Kidney epithelial cell (primary cell): ENCODE data around the gene PRKCB. TPM values are rescaled to one million over a fixed set of nuclear protein-coding genes. Genes with fewer than 3 reads are reported as not detected.

ENCODE experiments used
- DNase-seq: peaks from one replicate; pipeline ENCODE4 v3.0.0-alpha.2; 2010; ENCODE audit warnings: low read depth
- H3K27me3 ChIP-seq: 2 replicates; pipeline ENCODE4 v1.6.0; 2011; ENCODE audit warnings: low read length; ENCODE audit not compliant: control insufficient read depth, insufficient read depth
- H3K36me3 ChIP-seq: 2 replicates; pipeline ENCODE4 v1.5.1; 2011; ENCODE audit warnings: low read length; ENCODE audit not compliant: control insufficient read depth, insufficient read depth
- H3K4me3 ChIP-seq: 2 replicates; pipeline ENCODE4 v1.5.1; 2011; ENCODE audit warnings: low read depth, mild to moderate bottlenecking, control low read depth, low read length
- total RNA-seq: library from RNA; depleted of rRNA; stranded (reverse); fragments of >200 nt; gene quantifications from 2 replicates; pipeline ENCODE4 v1.2.3, GENCODE V29; 2015
- TF ChIP-seq, protein P1 (sequence below): IDR thresholded peaks from 2 replicates; pipeline ENCODE4 v1.5.1; 2011; ENCODE audit warnings: mild to moderate bottlenecking, moderate library complexity, low read length, control low read depth, inconsistent platforms; ENCODE audit not compliant: insufficient read depth, poor library complexity, severe bottlenecking

The PRKCB gene
- total RNA-seq, 1 donor from 2014 or later, result 7.1 TPM

DNA sequence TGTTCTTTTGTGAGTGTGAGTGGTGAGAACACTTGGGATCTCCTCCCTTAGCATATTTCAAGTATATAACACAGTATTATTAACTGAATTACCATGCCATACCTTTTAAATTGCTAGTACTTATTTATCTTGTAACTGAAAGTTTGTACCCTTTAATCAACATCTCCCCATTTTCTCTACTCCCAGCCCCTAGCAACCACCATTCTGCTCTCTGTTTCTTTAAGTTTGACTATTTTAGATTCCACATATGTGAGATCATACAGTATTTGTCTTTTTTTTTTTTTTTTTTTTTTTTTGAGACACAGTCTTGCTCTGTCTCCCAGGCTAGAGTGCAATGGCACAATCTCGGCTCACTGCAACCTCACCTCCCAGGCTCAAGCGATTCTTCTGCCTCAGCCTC is 302.8 kb downstream of the PRKCB start:
- TF ChIP-seq, protein P1, sequence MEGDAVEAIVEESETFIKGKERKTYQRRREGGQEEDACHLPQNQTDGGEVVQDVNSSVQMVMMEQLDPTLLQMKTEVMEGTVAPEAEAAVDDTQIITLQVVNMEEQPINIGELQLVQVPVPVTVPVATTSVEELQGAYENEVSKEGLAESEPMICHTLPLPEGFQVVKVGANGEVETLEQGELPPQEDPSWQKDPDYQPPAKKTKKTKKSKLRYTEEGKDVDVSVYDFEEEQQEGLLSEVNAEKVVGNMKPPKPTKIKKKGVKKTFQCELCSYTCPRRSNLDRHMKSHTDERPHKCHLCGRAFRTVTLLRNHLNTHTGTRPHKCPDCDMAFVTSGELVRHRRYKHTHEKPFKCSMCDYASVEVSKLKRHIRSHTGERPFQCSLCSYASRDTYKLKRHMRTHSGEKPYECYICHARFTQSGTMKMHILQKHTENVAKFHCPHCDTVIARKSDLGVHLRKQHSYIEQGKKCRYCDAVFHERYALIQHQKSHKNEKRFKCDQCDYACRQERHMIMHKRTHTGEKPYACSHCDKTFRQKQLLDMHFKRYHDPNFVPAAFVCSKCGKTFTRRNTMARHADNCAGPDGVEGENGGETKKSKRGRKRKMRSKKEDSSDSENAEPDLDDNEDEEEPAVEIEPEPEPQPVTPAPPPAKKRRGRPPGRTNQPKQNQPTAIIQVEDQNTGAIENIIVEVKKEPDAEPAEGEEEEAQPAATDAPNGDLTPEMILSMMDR, result no peak
- H3K36me3 ChIP-seq, result no peaks in the 10 kb centered on the region

DNA sequence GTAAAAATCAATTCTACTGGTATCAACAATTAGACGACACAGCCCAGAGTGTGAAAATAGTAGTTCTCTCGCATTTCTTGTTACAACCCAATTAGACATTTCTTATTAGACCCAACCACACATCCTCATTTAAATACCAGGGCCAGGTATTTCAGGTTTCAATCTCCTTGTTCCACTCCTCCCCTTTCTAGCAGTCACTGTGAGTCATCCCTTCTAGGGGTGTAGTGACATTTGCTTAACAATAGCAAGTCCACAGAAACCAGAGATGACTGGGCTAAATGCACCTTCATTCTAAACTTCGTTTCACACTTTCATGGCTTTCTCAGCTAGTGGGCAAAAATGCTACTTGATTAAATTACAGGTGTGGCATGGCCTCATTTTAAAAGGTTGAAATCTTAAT is 303.5 kb downstream of the PRKCB start:
- DNase-seq, result no peak
- TF ChIP-seq, protein P1, result no peak
- no peaks in the 10 kb centered on the region for H3K36me3 ChIP-seq
- H3K27me3 ChIP-seq, result no peaks in the 10 kb centered on the region
- no peak overlapping the region for H3K4me3 ChIP-seq

More for the DNA sequence above, 302.8 kb downstream of the PRKCB start:
- no peak for DNase-seq
- no peak overlapping the region for H3K4me3 ChIP-seq
- no peaks in the 10 kb centered on the region for H3K27me3 ChIP-seq

DNA sequence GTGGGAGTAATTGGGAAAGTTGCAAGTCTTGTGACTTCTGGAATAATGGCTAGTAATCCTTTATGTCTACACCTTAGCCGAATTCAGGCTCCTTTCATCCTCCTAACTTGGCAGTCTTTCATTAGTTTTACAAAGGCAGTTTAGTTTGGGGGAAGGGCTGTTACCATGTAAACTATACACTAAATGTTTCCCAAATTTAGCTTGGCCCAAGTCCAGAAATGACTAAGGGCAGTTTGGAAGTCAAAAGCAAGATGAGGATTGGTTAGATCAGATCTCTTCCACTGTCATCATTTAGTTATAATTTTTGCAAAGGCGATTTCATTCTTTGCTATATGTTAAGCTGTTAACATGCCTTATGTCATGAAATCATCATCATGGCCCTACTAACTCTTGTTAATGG is 304.9 kb downstream of the PRKCB start:
- no peak for DNase-seq
- Histone ChIP-seq H3K36me3 (no peaks in the 10 kb centered on the region), H3K4me3 (no peak overlapping the region), H3K27me3 (no peaks in the 10 kb centered on the region)
- TF ChIP-seq, protein P1, result no peak

DNA sequence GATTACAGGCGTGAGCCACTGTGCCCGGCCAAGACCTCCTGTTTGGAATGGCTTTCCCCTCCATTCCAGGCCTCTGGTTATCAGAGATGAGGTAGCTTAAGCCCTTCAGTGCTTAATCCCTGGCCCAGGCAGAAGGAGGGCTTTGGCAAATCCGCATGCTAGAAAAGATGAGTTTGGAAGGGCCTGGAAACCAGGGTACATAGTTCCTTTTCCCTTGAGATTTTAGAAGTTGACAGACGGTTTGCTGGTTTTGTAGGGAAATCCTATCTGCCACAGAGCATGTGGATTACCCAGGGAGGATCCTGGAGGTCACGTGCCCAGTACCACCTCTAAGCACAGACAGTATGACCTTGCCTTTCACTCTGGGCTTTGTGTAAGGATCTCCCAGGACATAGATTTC is 305.7 kb downstream of the PRKCB start:
- Histone ChIP-seq H3K4me3 (no peak overlapping the region), H3K27me3 (no peaks in the 10 kb centered on the region), H3K36me3 (no peaks in the 10 kb centered on the region)
- TF ChIP-seq, protein P1, result no peak
- no peak for DNase-seq

DNA sequence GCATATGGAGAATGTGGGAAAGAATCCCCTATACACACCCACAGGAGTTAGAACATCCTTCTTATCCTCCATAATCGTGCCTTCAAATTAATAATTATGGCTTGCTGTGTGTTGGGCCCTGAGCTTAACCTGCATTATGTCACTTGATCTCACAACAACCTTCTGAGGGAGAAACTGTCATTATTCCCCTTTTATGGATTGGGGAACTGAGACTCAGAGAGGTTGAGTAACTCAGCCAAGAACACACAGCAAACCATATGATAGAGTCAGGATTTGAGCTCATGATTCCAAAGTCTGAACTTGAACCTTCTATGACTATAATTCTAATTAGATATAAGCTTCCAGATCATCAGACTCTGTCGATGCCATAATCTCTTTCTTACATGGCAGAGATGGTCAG is 306.1 kb downstream of the PRKCB start:
- TF ChIP-seq, protein P1, result no peak
- H3K36me3 ChIP-seq, result no peaks in the 10 kb centered on the region
- H3K4me3 ChIP-seq, result no peak overlapping the region
- DNase-seq, result no peak
- no peaks in the 10 kb centered on the region for H3K27me3 ChIP-seq

DNA sequence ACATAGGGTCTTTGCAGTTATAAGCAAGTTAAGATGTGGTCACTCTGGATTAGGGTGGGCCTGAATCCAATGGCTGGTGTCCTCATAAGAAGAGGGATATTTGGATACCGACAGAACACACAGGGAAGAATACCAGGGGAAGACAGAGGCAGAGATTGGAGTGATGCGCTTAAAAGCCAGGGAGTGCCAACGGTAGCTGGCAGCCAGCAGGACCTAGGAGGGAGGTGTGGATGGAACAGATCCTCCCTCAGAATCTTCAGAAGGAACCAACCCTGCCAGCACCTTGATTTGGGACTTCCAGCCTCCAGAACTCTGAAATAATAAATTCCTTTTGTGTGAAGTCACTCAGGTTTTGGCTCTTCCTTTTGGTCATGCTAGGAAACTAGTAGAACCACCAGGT is 310.1 kb downstream of the PRKCB start:
- no peaks in the 10 kb centered on the region for H3K27me3 ChIP-seq
- H3K4me3 ChIP-seq, result no peak overlapping the region
- no peak for DNase-seq
- H3K36me3 ChIP-seq, result no peaks in the 10 kb centered on the region
- TF ChIP-seq, protein P1, result no peak
